Stimulated activated CD8-positive, alpha-beta memory T cell treated with anti-CD3 and anti-CD28 coated beads, Interleukin-7, amount 100 ng/mL, for 1 hour (primary cell): ENCODE data around the gene CRTAC1.

ENCODE experiments used
- DNase-seq, 2 donors: peaks; one replicate each; pipeline ENCODE4 v3.0.0-alpha.2; 2020; ENCODE audit warnings: low read depth in 2 of 2

The CRTAC1 gene

DNA sequence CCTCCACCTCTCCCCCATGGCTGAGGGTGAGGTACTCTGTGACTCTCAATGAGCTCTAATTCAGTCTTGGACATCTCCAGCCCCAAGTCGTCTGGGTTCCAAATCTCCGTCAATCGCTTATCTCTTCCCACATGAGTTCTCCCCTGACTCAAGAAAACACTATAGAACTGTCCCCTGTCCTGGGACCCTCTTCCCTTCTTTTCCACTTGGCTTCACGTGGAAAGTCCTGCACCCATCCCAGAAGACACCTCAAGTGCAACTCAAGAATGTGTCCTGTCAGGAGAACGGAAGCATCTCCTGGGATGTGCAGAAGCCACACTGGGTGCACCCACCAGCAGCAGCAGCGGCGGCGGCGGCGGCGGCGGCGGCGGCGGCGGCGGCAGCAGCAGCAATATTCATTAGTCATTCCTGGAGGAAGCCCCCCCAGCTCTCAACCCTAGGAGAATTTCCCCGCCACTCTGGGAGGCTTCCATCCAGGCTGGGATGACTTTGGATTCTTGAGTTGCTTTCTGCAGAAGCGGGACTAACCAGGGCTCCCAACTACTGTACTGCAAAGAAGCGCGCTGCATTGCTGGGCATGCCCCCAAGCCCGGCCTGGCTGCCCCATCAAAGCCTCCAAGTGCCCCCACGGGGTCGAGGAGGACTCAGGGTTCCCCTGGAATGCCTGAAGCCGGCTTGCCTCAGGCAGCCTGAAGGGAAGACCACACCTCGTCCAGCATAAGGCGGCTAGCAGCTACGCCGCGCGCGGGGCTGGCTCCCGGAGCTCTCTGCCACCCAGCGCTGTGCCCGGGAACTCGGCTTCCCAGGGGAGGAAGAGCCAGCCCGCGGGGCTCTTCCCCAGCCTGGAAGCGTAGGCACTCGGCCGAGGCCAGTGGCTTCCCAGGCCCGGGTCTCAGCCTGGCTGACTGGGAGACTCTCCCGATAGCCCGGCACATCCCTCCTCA, 1.0 kb downstream of the CRTAC1 start:
- DNase-seq = no peak

- peak; percentile 5 to 21 for DNase-seq
Observed at GRCh38 chr10:98028168-98028770, 2.2 kb downstream of the CRTAC1 start.

DNA sequence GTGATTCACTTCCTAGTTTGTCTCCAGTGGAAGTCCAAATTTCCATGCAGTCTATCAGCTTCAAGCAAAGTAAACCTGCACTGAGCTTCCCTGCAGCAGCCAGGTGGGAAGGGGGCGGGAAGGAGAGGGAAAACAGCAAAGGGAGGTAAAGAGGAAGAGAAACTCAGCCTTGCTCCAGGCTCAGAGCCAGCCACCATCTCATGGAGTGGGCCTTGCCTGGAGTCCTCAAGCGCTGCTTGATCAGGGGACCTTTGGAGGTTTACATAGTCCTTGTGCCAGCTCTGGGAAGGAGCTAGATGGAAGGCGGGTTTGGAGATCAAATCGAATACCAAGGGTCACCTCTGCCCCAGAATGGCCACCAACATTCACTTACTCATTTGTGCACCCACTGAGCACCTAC, 7.4 kb downstream of the CRTAC1 start:
- no peak for DNase-seq

GRCh38 chr10:98020784-98021183, 9.6 kb downstream of the CRTAC1 start:
- no peak for DNase-seq

GRCh38 chr10:98020254-98020653, 10.2 kb downstream of the CRTAC1 start:
- no peak for DNase-seq

GRCh38 chr10:98019784-98020183, 10.6 kb downstream of the CRTAC1 start:
- no peak for DNase-seq

DNA sequence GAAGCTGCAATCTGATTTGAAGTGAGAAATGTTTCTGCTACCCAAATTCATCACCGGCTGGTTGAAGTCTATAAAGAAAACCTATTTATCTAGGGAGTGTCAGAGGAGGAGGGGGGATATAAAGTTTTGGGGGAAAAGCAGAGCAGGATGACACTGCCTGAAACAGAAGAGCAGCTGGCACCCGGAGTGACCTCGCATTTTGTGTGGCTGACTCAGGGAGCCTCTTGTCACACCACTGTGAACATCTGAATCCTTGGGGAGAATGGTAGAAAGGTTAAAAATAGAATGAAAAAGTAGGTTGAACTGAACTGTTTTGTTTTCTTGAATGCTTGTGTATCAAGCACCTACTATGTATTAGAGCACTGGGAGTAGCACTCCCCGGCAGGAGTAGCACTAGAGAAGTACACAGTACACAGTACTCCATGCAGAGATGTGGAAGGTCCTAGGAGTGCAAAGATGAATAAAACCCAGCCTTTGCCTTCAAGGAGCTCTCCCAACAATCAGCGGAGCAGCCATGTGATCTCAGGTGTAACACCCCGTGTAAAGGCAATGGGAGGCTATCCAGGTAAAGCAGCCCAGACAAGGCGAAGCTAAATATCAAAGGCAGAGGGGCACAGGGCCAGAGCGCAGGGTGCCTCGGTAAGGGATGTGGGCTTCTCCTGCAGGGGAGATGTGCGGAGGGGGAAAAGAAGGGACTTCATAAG, 13.5 kb downstream of the CRTAC1 start:
- no peak for DNase-seq

DNA sequence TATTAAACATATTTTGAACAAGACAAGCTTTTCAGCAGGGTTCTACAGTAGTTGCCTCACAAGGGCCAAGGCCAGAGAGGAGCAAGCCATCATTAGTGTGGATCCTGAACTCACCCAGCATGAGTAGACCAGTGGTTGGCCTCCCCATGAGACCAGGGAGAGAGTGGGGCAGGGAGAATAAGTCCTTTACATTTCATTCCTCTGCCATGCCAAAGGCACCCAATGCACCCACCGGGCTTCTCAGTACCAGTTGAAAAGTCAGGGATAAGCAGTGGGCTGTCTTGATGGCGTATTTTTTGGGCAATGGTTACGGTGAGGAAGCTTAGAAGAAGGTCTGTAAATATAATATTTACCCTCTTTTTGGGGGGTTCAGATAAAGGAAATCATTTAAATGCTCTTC, 16.6 kb downstream of the CRTAC1 start:
- no peak for DNase-seq

GRCh38 chr10:98013122-98013521, 17.3 kb downstream of the CRTAC1 start:
- DNase-seq = no peak

- no peak for DNase-seq
Observed at GRCh38 chr10:98012644-98013043, 17.8 kb downstream of the CRTAC1 start.

DNA sequence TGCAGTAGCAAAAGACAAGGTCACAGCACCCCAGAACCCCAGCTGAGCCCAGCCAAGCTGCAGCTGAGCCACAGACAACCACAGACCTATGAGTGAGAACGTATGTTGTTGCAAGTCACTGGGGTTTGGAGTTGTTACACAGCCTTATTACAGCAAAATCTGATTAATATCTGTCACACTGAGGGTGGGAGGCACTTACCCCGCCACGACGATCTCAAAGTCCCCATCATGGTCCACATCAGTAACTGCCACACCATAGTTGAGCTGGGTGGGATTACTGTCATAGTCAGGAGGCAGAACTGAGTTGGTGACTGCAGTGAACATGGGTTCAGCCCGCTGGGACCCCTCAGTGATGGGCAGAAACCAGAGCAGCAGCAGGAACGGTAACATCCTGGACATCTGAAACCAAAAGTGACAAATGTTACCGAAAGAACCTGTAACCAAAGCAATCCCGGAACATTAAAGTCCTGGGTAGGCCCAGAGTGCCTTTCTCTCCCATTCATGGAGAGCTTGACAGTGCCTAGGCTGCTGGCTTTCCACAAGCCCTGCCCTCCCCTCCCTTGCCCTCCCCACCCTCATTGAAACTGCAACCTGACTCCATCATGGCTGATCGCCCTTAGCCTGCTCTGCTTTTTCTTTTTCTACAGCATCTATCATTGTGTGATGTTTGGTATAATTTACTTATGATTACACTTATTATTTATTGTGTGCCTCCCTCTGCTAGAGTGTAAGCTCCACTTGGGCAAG, 19.3 kb downstream of the CRTAC1 start:
- DNase-seq = no peak

GRCh38 chr10:98006266-98006665, 24.2 kb downstream of the CRTAC1 start:
- no peak for DNase-seq

GRCh38 chr10:98001736-98002135, 28.7 kb downstream of the CRTAC1 start:
- no peak for DNase-seq

DNA sequence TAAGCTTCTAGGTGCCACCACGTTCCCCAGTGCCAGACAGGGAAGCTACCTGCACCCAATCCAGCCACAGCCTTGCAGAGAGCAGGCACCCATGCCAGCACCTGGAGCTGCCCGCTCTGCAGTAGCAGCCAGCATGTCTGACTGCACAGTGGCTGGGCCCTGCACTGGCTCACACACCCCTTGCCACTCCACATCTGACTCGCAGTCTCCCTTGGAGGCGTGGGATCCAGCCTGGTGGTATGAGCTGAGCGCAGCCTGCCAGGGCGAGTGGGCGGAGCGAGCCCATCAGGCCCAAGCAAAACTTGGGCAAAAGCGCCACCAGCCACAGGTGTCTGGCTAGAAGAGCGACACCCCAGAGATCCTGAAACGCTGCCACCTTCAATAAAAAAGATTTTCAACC, 30.1 kb downstream of the CRTAC1 start:
- no peak for DNase-seq

- no peak for DNase-seq
Observed at GRCh38 chr10:97999923-98000248, 30.5 kb downstream of the CRTAC1 start.

GRCh38 chr10:97999066-97999922, 31.1 kb downstream of the CRTAC1 start:
- no peak for DNase-seq

GRCh38 chr10:97991871-97992270, 38.5 kb downstream of the CRTAC1 start:
- no peak for DNase-seq

GRCh38 chr10:97981816-97982215, 48.6 kb downstream of the CRTAC1 start:
- no peak for DNase-seq

GRCh38 chr10:97977673-97978072, 52.7 kb downstream of the CRTAC1 start:
- DNase-seq = no peak

GRCh38 chr10:97975598-97975997, 54.8 kb downstream of the CRTAC1 start:
- DNase-seq = no peak
